BE2C (cell line): ENCODE results near the gene TBXA2R.

Experiments
- DNase-seq: peaks from one replicate; pipeline ENCODE4 v3.0.0-alpha.2; 2020
- H3K27me3 ChIP-seq: fragments of 250-450 bp; sonication (Bioruptor Pico); 2 replicates; pipeline ENCODE4 v1.5.1; 2020; ENCODE audit warnings: mild to moderate bottlenecking
- H3K36me3 ChIP-seq: fragments of 250-450 bp; sonication (Bioruptor Pico); 2 replicates; pipeline ENCODE4 v1.5.1; 2020; ENCODE audit warnings: mild to moderate bottlenecking
- H3K4me1 ChIP-seq: fragments of 250-450 bp; sonication (Bioruptor Pico); 2 replicates; pipeline ENCODE4 v1.5.1; 2020
- H3K4me3 ChIP-seq: 2 replicates; pipeline ENCODE4 v1.5.1; 2011; ENCODE audit warnings: low read depth, low read length
- H3K9me3 ChIP-seq: fragments of 250-450 bp; sonication (Bioruptor Pico); 2 replicates; pipeline ENCODE4 v1.5.1; 2020
- CTCF ChIP-seq: IDR thresholded peaks from 2 replicates; pipeline ENCODE4 v1.5.1; 2012; ENCODE audit warnings: mild to moderate bottlenecking, low read depth, low read length

The TBXA2R gene

GRCh38 chr19:3578390-3578789 is 28.3 kb downstream of the TBXA2R start:
- no peak for TF ChIP-seq CTCF
- H3K9me3 ChIP-seq: no peaks in the 10 kb centered on the region
- no peak for DNase-seq
- H3K4me3 ChIP-seq: no peak overlapping the region
- peaks cover 10% of the 10 kb centered on the region for H3K4me1 ChIP-seq
- peaks cover 7% of the 10 kb centered on the region; the same call in 1 of the 2 replicates for H3K36me3 ChIP-seq
- peaks cover 3% of the 10 kb centered on the region for H3K27me3 ChIP-seq

- TF ChIP-seq CTCF: no peak
- Histone ChIP-seq H3K36me3 (peaks cover 7% of the 10 kb centered on the region; the same call in 1 of the 2 replicates), H3K4me3 (no peak overlapping the region), H3K4me1 (peaks cover 10% of the 10 kb centered on the region), H3K9me3 (no peaks in the 10 kb centered on the region), H3K27me3 (no peaks in the 10 kb centered on the region)
- no peak for DNase-seq
Measured at GRCh38 chr19:3577723-3578344, 28.8 kb downstream of the TBXA2R start.

GRCh38 chr19:3576696-3577443 is 29.8 kb downstream of the TBXA2R start:
- H3K36me3 ChIP-seq: peaks cover 7% of the 10 kb centered on the region; the same call in 1 of the 2 replicates
- H3K9me3 ChIP-seq: no peaks in the 10 kb centered on the region
- H3K4me1 ChIP-seq: peaks cover 14% of the 10 kb centered on the region
- peak overlapping the region; percentile 53 for H3K4me3 ChIP-seq
- peak; percentile 89 for DNase-seq
- TF ChIP-seq CTCF: no peak
- H3K27me3 ChIP-seq: no peaks in the 10 kb centered on the region

GRCh38 chr19:3575949-3576673 is 30.6 kb downstream of the TBXA2R start:
- Histone ChIP-seq H3K4me1 (peaks cover 14% of the 10 kb centered on the region), H3K27me3 (no peaks in the 10 kb centered on the region), H3K36me3 (peaks cover 7% of the 10 kb centered on the region; the same call in 1 of the 2 replicates), H3K9me3 (no peaks in the 10 kb centered on the region), H3K4me3 (peak overlapping the region; percentile 53)
- TF ChIP-seq CTCF: no peak
- no peak for DNase-seq

GRCh38 chr19:3575260-3575741 is 31.4 kb downstream of the TBXA2R start:
- Histone ChIP-seq H3K9me3 (no peaks in the 10 kb centered on the region), H3K36me3 (peaks cover 7% of the 10 kb centered on the region; the same call in 1 of the 2 replicates), H3K4me3 (no peak overlapping the region), H3K27me3 (no peaks in the 10 kb centered on the region), H3K4me1 (peaks cover 12% of the 10 kb centered on the region)
- TF ChIP-seq CTCF: 0 out of 2 replicates have a peak, but pooled peaks have one; percentile 19
- DNase-seq: no peak
